ENCODE measurements around the gene FBXO42. TPM values are rescaled to one million over a fixed set of nuclear protein-coding genes. Genes with fewer than 3 reads are reported as not detected.

The FBXO42 gene
- total and polyA plus RNA-seq, 4 donors = 5.9 to 9.4 (median 6.5) TPM

DNA sequence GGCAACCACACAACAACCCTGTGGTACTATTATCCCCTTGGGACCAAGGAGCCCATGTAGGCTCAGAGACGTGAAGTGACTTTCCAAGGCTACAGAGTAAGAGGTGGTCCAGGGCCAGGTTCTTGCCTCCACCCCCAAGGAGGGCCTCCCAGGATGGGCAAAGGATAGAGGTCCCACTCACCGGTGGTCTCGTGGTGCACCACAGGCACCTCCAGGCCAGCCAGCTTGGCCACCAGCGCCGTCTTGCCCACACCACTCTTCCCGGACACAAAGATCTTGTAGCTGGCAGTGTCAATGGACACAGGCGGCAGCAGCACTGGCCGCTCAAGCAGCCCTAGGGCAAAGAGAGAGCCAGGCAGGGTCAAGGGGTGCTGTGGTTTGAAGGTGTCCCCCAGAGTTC lies 118.8 kb downstream of the FBXO42 start:
- 98% methylated on average over 8 of the region's 8 CpGs for whole genome bisulfite sequencing

DNA sequence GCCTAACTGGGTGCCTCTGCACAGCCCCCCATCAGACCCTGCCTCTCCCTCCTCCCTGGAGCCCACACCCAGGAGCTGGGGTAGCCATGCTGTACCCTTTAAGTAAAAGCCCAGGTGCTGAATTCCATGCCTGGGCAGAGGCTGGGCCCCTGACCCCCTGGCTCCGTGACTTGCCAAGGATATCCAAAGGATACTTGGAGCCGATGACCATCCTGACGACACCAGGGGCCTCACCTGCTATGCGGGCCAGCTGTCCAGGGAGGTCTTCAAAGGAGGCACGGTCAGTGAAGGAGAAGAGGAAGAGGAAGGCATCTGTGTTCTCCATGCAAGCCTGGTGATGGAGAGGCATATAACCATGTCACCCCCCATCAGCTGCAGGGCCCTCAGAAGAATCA lies 120.0 kb downstream of the FBXO42 start:
- 98% methylated on average over 5 of the region's 5 CpGs for WGBS
- TF ChIP-seq, protein P1, sequence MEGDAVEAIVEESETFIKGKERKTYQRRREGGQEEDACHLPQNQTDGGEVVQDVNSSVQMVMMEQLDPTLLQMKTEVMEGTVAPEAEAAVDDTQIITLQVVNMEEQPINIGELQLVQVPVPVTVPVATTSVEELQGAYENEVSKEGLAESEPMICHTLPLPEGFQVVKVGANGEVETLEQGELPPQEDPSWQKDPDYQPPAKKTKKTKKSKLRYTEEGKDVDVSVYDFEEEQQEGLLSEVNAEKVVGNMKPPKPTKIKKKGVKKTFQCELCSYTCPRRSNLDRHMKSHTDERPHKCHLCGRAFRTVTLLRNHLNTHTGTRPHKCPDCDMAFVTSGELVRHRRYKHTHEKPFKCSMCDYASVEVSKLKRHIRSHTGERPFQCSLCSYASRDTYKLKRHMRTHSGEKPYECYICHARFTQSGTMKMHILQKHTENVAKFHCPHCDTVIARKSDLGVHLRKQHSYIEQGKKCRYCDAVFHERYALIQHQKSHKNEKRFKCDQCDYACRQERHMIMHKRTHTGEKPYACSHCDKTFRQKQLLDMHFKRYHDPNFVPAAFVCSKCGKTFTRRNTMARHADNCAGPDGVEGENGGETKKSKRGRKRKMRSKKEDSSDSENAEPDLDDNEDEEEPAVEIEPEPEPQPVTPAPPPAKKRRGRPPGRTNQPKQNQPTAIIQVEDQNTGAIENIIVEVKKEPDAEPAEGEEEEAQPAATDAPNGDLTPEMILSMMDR (IDR thresholded peaks at IDR 0.05; ENCODE audit: low read depth, low read length, missing input control) = no peak
- no peak for TF ChIP-seq FOXA2 (IDR thresholded peaks at IDR 0.05)
- TF ChIP-seq, protein P2, sequence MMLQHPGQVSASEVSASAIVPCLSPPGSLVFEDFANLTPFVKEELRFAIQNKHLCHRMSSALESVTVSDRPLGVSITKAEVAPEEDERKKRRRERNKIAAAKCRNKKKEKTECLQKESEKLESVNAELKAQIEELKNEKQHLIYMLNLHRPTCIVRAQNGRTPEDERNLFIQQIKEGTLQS (IDR thresholded peaks at IDR 0.05) = no peak
- no peak for TF ChIP-seq SP1 (IDR thresholded peaks at IDR 0.05)
- TF ChIP-seq NR2F2 (IDR thresholded peaks at IDR 0.05) = no peak

More for the DNA sequence above, 118.8 kb downstream of the FBXO42 start:
- Histone ChIP-seq H3K27ac (ENCODE audit: low read depth in 1 of 2, low read length in 2 of 2) (no peak overlapping the region), H3K4me3 (ENCODE audit: low read depth in 1 of 3, low read length in 3 of 3) (no peak overlapping the region), H3K9me3 (ENCODE audit: control insufficient read depth in 4 of 4, low read length in 3 of 4) (no peaks in the 10 kb centered on the region), H3K36me3 (ENCODE audit: control insufficient read depth in 4 of 4, insufficient read depth in 3 of 4, low read depth in 1 of 4, low read length in 3 of 4) (no peaks in the 10 kb centered on the region), H3K27me3 (ENCODE audit: control insufficient read depth in 4 of 4, insufficient read depth in 4 of 4, low read length in 3 of 4) (no peaks in the 10 kb centered on the region), H3K9ac (ENCODE audit: low read depth in 1 of 2, low read length in 2 of 2) (no peak overlapping the region), H3K4me1 (ENCODE audit: control insufficient read depth in 4 of 4, insufficient read depth in 4 of 4, low read length in 3 of 4) (peaks cover 1 to 14% (median 10%) of the 10 kb centered on the region in 4 donors)
- TF ChIP-seq, protein P3, sequence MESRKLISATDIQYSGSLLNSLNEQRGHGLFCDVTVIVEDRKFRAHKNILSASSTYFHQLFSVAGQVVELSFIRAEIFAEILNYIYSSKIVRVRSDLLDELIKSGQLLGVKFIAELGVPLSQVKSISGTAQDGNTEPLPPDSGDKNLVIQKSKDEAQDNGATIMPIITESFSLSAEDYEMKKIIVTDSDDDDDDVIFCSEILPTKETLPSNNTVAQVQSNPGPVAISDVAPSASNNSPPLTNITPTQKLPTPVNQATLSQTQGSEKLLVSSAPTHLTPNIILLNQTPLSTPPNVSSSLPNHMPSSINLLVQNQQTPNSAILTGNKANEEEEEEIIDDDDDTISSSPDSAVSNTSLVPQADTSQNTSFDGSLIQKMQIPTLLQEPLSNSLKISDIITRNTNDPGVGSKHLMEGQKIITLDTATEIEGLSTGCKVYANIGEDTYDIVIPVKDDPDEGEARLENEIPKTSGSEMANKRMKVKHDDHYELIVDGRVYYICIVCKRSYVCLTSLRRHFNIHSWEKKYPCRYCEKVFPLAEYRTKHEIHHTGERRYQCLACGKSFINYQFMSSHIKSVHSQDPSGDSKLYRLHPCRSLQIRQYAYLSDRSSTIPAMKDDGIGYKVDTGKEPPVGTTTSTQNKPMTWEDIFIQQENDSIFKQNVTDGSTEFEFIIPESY (IDR thresholded peaks at IDR 0.05) = no peak
- TF ChIP-seq, protein P2 (IDR thresholded peaks at IDR 0.05) = no peak
- TF ChIP-seq HNF4G (IDR thresholded peaks at IDR 0.05) = no peak
- TF ChIP-seq SP1 (IDR thresholded peaks at IDR 0.05) = no peak
- TF ChIP-seq RXRA (IDR thresholded peaks at IDR 0.05) = no peak
- no peak for TF ChIP-seq HNF4A (conservative IDR thresholded peaks at IDR 0.05)
- no peak for TF ChIP-seq YY1 (IDR thresholded peaks at IDR 0.05)
- TF ChIP-seq FOXA1 (IDR thresholded peaks at IDR 0.05) = no peak
- no peak for TF ChIP-seq TAF1 (conservative IDR thresholded peaks at IDR 0.05)
- no peak for TF ChIP-seq RAD21 (IDR thresholded peaks at IDR 0.05)
- TF ChIP-seq, protein P4, sequence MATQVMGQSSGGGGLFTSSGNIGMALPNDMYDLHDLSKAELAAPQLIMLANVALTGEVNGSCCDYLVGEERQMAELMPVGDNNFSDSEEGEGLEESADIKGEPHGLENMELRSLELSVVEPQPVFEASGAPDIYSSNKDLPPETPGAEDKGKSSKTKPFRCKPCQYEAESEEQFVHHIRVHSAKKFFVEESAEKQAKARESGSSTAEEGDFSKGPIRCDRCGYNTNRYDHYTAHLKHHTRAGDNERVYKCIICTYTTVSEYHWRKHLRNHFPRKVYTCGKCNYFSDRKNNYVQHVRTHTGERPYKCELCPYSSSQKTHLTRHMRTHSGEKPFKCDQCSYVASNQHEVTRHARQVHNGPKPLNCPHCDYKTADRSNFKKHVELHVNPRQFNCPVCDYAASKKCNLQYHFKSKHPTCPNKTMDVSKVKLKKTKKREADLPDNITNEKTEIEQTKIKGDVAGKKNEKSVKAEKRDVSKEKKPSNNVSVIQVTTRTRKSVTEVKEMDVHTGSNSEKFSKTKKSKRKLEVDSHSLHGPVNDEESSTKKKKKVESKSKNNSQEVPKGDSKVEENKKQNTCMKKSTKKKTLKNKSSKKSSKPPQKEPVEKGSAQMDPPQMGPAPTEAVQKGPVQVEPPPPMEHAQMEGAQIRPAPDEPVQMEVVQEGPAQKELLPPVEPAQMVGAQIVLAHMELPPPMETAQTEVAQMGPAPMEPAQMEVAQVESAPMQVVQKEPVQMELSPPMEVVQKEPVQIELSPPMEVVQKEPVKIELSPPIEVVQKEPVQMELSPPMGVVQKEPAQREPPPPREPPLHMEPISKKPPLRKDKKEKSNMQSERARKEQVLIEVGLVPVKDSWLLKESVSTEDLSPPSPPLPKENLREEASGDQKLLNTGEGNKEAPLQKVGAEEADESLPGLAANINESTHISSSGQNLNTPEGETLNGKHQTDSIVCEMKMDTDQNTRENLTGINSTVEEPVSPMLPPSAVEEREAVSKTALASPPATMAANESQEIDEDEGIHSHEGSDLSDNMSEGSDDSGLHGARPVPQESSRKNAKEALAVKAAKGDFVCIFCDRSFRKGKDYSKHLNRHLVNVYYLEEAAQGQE (IDR thresholded peaks at IDR 0.05) = no peak
- no peak for TF ChIP-seq EGR1 (IDR thresholded peaks at IDR 0.05; ENCODE audit: low read depth in 2 of 2)
- TF ChIP-seq JUND (IDR thresholded peaks at IDR 0.05) = no peak
- DNase-seq (ENCODE audit: low spot score) = no peak

More for the DNA sequence above, 120.0 kb downstream of the FBXO42 start:
- H3K4me3 ChIP-seq (ENCODE audit: low read depth in 1 of 3, low read length in 3 of 3) = no peak overlapping the region
- H3K4me1 ChIP-seq (ENCODE audit: control insufficient read depth in 4 of 4, insufficient read depth in 4 of 4, low read length in 3 of 4) = peaks cover 1 to 11% (median 6%) of the 10 kb centered on the region in 4 donors
- H3K27me3 ChIP-seq (ENCODE audit: control insufficient read depth in 4 of 4, insufficient read depth in 4 of 4, low read length in 3 of 4) = no peaks in the 10 kb centered on the region
- H3K27ac ChIP-seq (ENCODE audit: low read depth in 1 of 2, low read length in 2 of 2) = no peak overlapping the region
- no peaks in the 10 kb centered on the region for H3K36me3 ChIP-seq (ENCODE audit: control insufficient read depth in 4 of 4, insufficient read depth in 3 of 4, low read depth in 1 of 4, low read length in 3 of 4)
- no peak for DNase-seq (ENCODE audit: low spot score)
- no peak overlapping the region for H3K9ac ChIP-seq (ENCODE audit: low read depth in 1 of 2, low read length in 2 of 2)
- H3K9me3 ChIP-seq (ENCODE audit: control insufficient read depth in 4 of 4, low read length in 3 of 4) = no peaks in the 10 kb centered on the region
